HTERT RPE-1 (cell line): ENCODE measurements around the gene VWA2.

Source experiments
- in situ Hi-C: fragments of 300-500 bp; cut with MboI; formaldehyde crosslinking; loops from 4 replicates; pipeline ENCODE4 v1.14.3; 2020; ENCODE audit warnings: low sequenced_read_pairs

The VWA2 gene

DNA sequence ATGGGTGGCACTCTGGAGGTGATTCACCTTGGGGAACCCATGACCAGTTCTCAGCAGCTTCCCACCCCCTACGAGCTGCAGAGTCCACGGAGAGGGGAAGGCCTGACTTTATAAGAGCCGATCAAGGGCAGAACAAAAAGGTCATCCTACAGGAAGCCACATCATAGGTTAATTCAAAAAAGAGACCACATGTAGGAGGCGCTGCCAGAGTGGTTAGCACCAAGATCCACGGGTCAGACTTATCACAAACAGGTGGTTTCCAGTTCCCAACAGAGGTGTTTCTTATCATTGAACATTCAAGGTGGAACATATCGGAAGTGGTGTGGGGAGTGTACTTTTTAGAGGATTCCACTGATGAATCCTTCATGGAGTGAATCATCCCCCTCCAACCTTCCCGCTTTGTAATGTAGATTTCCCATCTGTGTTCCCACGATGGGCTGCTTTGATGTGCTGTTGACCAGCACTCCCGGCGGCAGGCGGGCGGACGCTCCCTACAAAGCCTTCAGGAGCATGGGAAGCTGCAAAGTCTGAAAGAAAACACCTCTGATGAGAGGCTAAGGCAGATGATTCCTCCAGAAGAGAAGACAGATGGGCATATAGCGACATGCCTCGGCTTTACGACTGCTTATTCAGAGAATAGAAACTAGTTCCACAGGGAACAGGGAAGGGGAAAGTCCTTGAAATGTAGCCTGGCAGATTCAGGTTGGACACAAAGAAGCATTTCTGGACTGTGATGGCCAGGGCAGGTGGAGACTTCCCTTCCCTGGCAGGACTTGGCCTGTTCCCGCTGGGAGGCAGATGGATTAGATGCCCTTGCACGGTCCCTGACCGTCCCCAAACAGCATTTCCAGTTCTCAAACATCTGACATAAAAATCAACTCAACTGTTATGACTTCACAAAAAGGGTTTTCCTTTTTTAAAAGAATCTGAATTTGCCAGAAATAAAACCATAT is 98.7 kb downstream of the VWA2 start:
- in situ Hi-C loops, result no loop called here

DNA sequence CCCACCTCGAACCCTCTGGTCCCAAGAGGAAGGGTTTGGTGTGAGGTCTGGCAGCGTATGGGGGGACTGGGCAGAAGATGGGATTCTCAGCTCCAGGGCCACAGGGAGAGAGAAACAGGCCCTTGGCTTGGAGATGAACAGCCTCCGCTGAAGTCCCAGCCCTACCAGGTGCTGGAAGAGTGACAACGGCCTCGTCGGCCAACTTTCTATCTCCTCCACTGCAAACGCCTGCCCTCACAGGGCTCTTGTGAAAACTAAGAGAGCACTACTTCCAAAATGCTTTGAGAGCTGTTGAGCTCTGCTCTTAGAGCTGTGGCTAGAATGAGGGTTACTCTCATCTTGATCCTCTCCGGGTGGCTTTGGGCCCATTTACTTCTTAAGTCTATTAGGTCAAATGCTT is 101.8 kb downstream of the VWA2 start:
- in situ Hi-C loops, result no loop called here
